HepG2 (cell line): ENCODE results near the gene DPP7. TPM values are rescaled to one million over a fixed set of nuclear protein-coding genes. Genes with fewer than 3 reads are reported as not detected.
"Not testable (repeated sequence)": the region's sequence is repeated elsewhere in the genome, so short reads cannot be mapped to it uniquely, and the experiment has no call there.

Experiments used
- ATAC-seq: fragments of 200-7000 bp; cut with Tn5 transposase; 3 replicates; pipeline ENCODE4 v1.9.1; 2020; ENCODE audit warnings: mild to moderate bottlenecking, moderate library complexity
- BruUV-seq: library from RNA; stranded (reverse); fragments of 400-500 nt; replicated peaks from 2 replicates; lab custom pipeline; 2021; lab: Mats Ljungman, UMichigan
- CTCF ChIA-PET: fragments of 300-600 bp; formaldehyde crosslinking; extraction: SDS; loops from one replicate; lab custom pipeline; 2021; ENCODE audit warnings: low total read pairs, inconsistent platforms, low intra/inter-chr PET ratio; lab: Yijun Ruan, JAX
- POLR2A ChIA-PET: fragments of 350-600 bp; sonication (Branson Sonifier 250); formaldehyde crosslinking; loops from one replicate; lab custom pipeline; 2020; ENCODE audit warnings: antibody characterized with exemption, inconsistent platforms; lab: Yijun Ruan, JAX
- DNase-seq: peaks from one replicate; pipeline ENCODE4 v3.0.0-alpha.2; 2015; ENCODE audit warnings: low spot score
- FAIRE-seq: peaks from 3 replicates; lab custom pipeline; 2011; peaks lifted over from hg19 to GRCh38; lab: Jason Lieb, UNC
- H2AFZ ChIP-seq: one replicate; pipeline ENCODE4 v1.6.1; 2011; ENCODE audit warnings: low read length, inconsistent platforms
- H3K27ac ChIP-seq: fragments of 300-600 bp; 3 replicates; pipeline ENCODE4 v1.8.0; 2011; ENCODE audit warnings: mixed run types, mild to moderate bottlenecking, mixed read lengths, low read length, inconsistent platforms; ENCODE audit not compliant: insufficient read depth; ENCODE audit errors: extremely low read length
- H3K27me3 ChIP-seq, 2 experiments: fragments of 200-600 bp in 1 of 2; 2 replicates in 1 of 2; 3 replicates in 1 of 2; pipeline versions ENCODE4 v1.6.0 to v1.8.0; 2011; ENCODE audit warnings: low read length in 2 of 2, mild to moderate bottlenecking in 2 of 2, moderate library complexity in 2 of 2, inconsistent platforms in 1 of 2; ENCODE audit not compliant: insufficient read depth in 2 of 2, control insufficient read depth in 1 of 2
- H3K36me3 ChIP-seq, 2 experiments: fragments of 200-600 bp in 1 of 2; replicated peaks in 1 of 2; 2 replicates in 1 of 2; 3 replicates in 1 of 2; pipeline versions ENCODE4 v1.5.1 to v1.8.0; 2011; ENCODE audit warnings: low read length in 2 of 2, inconsistent platforms in 1 of 2; ENCODE audit not compliant: insufficient read depth in 2 of 2, control insufficient read depth in 1 of 2
- H3K4me1 ChIP-seq: 2 replicates; pipeline ENCODE4 v1.5.1; 2012; ENCODE audit warnings: low read length, inconsistent platforms; ENCODE audit not compliant: insufficient read depth
- H3K4me2 ChIP-seq: 2 replicates; pipeline ENCODE4 v1.6.0; 2011; ENCODE audit warnings: low read depth, low read length, inconsistent platforms
- H3K4me3 ChIP-seq, 3 experiments: fragments of 200-600 bp in 1 of 3; sonication (generic), shearing (Covaris generic) in 1 of 3; replicated peaks in 1 of 3; 2 replicates each; pipeline ENCODE4 v1.5.1; 2011 to 2016; ENCODE audit warnings: low read length in 3 of 3, inconsistent platforms in 2 of 3, low read depth in 2 of 3, mild to moderate bottlenecking in 2 of 3, control low read depth in 1 of 3, mixed read lengths in 1 of 3; ENCODE audit not compliant: insufficient read depth in 1 of 3
- H3K79me2 ChIP-seq: one replicate; pipeline ENCODE4 v1.6.1; 2011; ENCODE audit warnings: low read length, inconsistent platforms; ENCODE audit not compliant: insufficient read depth
- H3K9ac ChIP-seq: 2 replicates; pipeline ENCODE4 v1.6.0; 2011; ENCODE audit warnings: mild to moderate bottlenecking, low read depth, low read length, inconsistent platforms; ENCODE audit not compliant: insufficient read depth
- H3K9me3 ChIP-seq: 2 replicates; pipeline ENCODE4 v1.5.1; 2012; ENCODE audit warnings: mild to moderate bottlenecking, low read length
- H4K20me1 ChIP-seq: 2 replicates; pipeline ENCODE4 v1.6.0; 2011; ENCODE audit warnings: inconsistent platforms, mild to moderate bottlenecking, low read length, moderate library complexity; ENCODE audit not compliant: insufficient read depth
- AGO2 ChIP-seq: fragments of 200-400 bp; formaldehyde crosslinking; optimal IDR thresholded peaks from 2 replicates; pipeline ENCODE3; 2017; ENCODE audit warnings: mild to moderate bottlenecking, low read depth, low read length, moderate library complexity
- AKAP8 ChIP-seq: sonication (generic); formaldehyde crosslinking; IDR thresholded peaks from 2 replicates; pipeline ENCODE4 v1.5.1; 2020; ENCODE audit warnings: mild to moderate bottlenecking, missing genetic modification reagents
- ETV5 ChIP-seq: IDR thresholded peaks from 2 replicates; pipeline ENCODE4 v1.6.1; 2018; ENCODE audit warnings: missing biosample characterization, missing genetic modification reagents, inconsistent platforms, borderline replicate concordance
- FOXP1 ChIP-seq, 2 experiments: fragments of 450-650 bp in 1 of 2; IDR thresholded peaks; 2 replicates each; pipeline ENCODE4 v1.6.1; 2017 to 2018; ENCODE audit warnings: antibody characterized with exemption in 1 of 2
- NONO ChIP-seq, 2 experiments: fragments of 450-650 bp in 1 of 2; sonication (generic) in 1 of 2; formaldehyde crosslinking in 1 of 2; IDR thresholded peaks in 1 of 2; conservative IDR thresholded peaks in 1 of 2; 2 replicates each; pipeline versions ENCODE4 v1.6.1 to v1.8.0; 2017 to 2022; ENCODE audit warnings: mild to moderate bottlenecking in 1 of 2, missing genetic modification reagents in 1 of 2, moderate library complexity in 1 of 2
- POLR2G ChIP-seq: fragments of 200-400 bp; formaldehyde crosslinking; IDR thresholded peaks from 2 replicates; pipeline ENCODE4 v1.6.1; 2018; ENCODE audit warnings: mild to moderate bottlenecking, low read depth, low read length, moderate library complexity
- ZBTB10 ChIP-seq: sonication (generic); formaldehyde crosslinking; IDR thresholded peaks from 2 replicates; pipeline ENCODE4 v1.4.0; 2020; ENCODE audit warnings: missing genetic modification reagents, borderline replicate concordance
- ZBTB33 ChIP-seq: sonication (generic); formaldehyde crosslinking; IDR thresholded peaks from 2 replicates; pipeline ENCODE4 v1.4.0; 2020; ENCODE audit warnings: missing genetic modification reagents
- ZNF326 ChIP-seq: sonication (generic); formaldehyde crosslinking; IDR thresholded peaks from 2 replicates; pipeline ENCODE4 v1.4.0; 2020; ENCODE audit warnings: missing genetic modification reagents, borderline replicate concordance
- ZNF652 ChIP-seq: IDR thresholded peaks from 2 replicates; pipeline ENCODE4 v1.6.1; 2016; ENCODE audit warnings: low read depth, borderline replicate concordance
- ZNF7 ChIP-seq: IDR thresholded peaks from 2 replicates; pipeline ENCODE4 v1.6.1; 2016; ENCODE audit warnings: missing biosample characterization, missing genetic modification reagents
- ZNF878 ChIP-seq: sonication (generic); formaldehyde crosslinking; IDR thresholded peaks from 2 replicates; pipeline ENCODE4 v1.8.1; 2023; ENCODE audit warnings: mild to moderate bottlenecking, missing genetic modification reagents, moderate library complexity
- WGBS: methylation state at CpG from one replicate; pipeline ENCODE4 v1.1.6; 2017; ENCODE audit warnings: low lambda C conversion rate; 5-methylcytosine and 5-hydroxymethylcytosine counted together
- in situ Hi-C: cut with HindIII; loops from 2 replicates; pipeline ENCODE4 v1.10.0; 2017; ENCODE audit warnings: low pct_unique_long_range_greater_than_20kb; ENCODE audit not compliant: extremely low pct_ligation_motif_present
- intact Hi-C: fragments of 100-400 bp; cut with micrococcal nuclease; formaldehyde crosslinking; loops from one replicate; pipeline ENCODE4 v1.10.0; 2022; ENCODE audit not compliant: unreplicated experiment
- polyA plus RNA-seq, 8 experiments: library from polyadenylated mRNA; depleted of rRNA in 3 of 8; stranded (reverse) in 7 of 8; unstranded in 1 of 8; fragments of >200 nt; fragmentation: Illumina TruSeq in 4 of 8; extraction: Trizol in 4 of 8; gene quantifications; 2 replicates each; pipeline versions ENCODE4 v1.2.1 to v1.2.3, GENCODE V29; 2011 to 2016; ENCODE audit warnings: low read depth in 4 of 8, missing spikeins in 1 of 8, mixed read lengths in 1 of 8; ENCODE audit not compliant: insufficient read depth in 1 of 8
- total RNA-seq, 5 experiments: library from RNA; depleted of rRNA; stranded (reverse); fragments of >200 nt; fragmentation: Illumina TruSeq; extraction: Trizol; gene quantifications; 2 replicates each; pipeline ENCODE4 v1.2.3, GENCODE V29; 2016; ENCODE audit warnings: low read depth in 1 of 5

DPP7 gene
- total and polyA plus RNA-seq, 2 of the 13 experiments (the other 11 are each of a cell fraction or from before 2014, with no cell fraction given), result 1.2 to 4.5 TPM

GRCh38 chr9:137062798-137063197 is 51.7 kb downstream of the DPP7 start:
- in situ Hi-C loops, H3K79me2 ChIP-seq, BruUV-seq, H3K4me3 ChIP-seq, DNase-seq, H4K20me1 ChIP-seq: not testable (repeated sequence)
- TF ChIP-seq POLR2G (peak; percentile 40; the same call in 1 of the 2 replicates), ZNF652 (CRISPR knock-in tag) (0 out of 2 replicates have a peak, but pooled peaks have one; percentile 37)
- TF ChIP-seq, all 625 proteins: peak for 2; not testable (repeated sequence) for 623
- ATAC-seq, H3K4me2 ChIP-seq, FAIRE-seq, CTCF ChIA-PET, H3K9ac ChIP-seq, POLR2A ChIA-PET, H3K27ac ChIP-seq, H2AFZ ChIP-seq, intact Hi-C loops, H3K27me3 ChIP-seq, H3K9me3 ChIP-seq: not testable (repeated sequence)
- H3K36me3 ChIP-seq, result peaks cover 3 to 16% of the 10 kb centered on the region in 2 experiments; a peak in 2 of 5 replicates
- WGBS, result 69% methylated on average over 2 of the region's 9 CpGs
- H3K4me1 ChIP-seq, result peaks cover 25% of the 10 kb centered on the region

GRCh38 chr9:137062384-137062783 is 52.1 kb downstream of the DPP7 start:
- peaks cover 3 to 16% of the 10 kb centered on the region in 2 experiments; a peak in 2 of 5 replicates for H3K36me3 ChIP-seq
- no peaks in the 10 kb centered on the region for H4K20me1 ChIP-seq
- no peak overlapping the region for H3K4me3 ChIP-seq
- no peak overlapping the region for H3K9ac ChIP-seq
- BruUV-seq, result TSS peak; percentile 56
- no peak overlapping the region for H2AFZ ChIP-seq
- peak; percentile 47 for TF ChIP-seq AGO2
- TF ChIP-seq ZNF326, result peak; percentile 50; the same call in 1 of the 2 replicates
- TF ChIP-seq ZNF7 (CRISPR knock-in tag), result peak; percentile 91
- peak; percentile 71 for TF ChIP-seq ZBTB33 (CRISPR knock-in tag)
- no peak for TF ChIP-seq NONO (IDR thresholded peaks at IDR 0.05)
- TF ChIP-seq NONO (CRISPR knock-in tag; conservative IDR thresholded peaks at IDR 0.05), result 0 out of 2 replicates have a peak, but pooled peaks have one; percentile 30
- TF ChIP-seq ZNF878 (CRISPR knock-in tag), result no peak
- no peak for TF ChIP-seq FOXP1 (IDR thresholded peaks at IDR 0.05)
- no peak for TF ChIP-seq FOXP1 (CRISPR knock-in tag; IDR thresholded peaks at IDR 0.05)
- TF ChIP-seq ZBTB10, result no peak
- TF ChIP-seq ETV5 (CRISPR knock-in tag), result peak; percentile 21; the same call in 1 of the 2 replicates
- peak; percentile 78; the same call in 1 of the 2 replicates for TF ChIP-seq AKAP8 (CRISPR knock-in tag)
- no peaks in the 10 kb centered on the region for H3K27me3 ChIP-seq
- ATAC-seq (no peak), FAIRE-seq (no peak), DNase-seq (no peak)
- ChIA-PET POLR2A (no interaction called here), CTCF (no interaction called here)
- in situ Hi-C loops, result no loop called here
- H3K9me3 ChIP-seq, result no peaks in the 10 kb centered on the region
- no peak overlapping the region for H3K4me2 ChIP-seq
- peaks cover 25% of the 10 kb centered on the region for H3K4me1 ChIP-seq
- H3K79me2 ChIP-seq, result no peaks in the 10 kb centered on the region
- no peak overlapping the region for H3K27ac ChIP-seq
- intact Hi-C loops, result no loop called here
- WGBS, result 85% methylated on average over 5 of the region's 15 CpGs
